IMR-90 (cell line): ENCODE results near the gene CCNYL1. TPM values are rescaled to one million over a fixed set of nuclear protein-coding genes. Genes with fewer than 3 reads are reported as not detected.

ENCODE experiments used
- ATAC-seq: fragments of 200-7000 bp; cut with Tn5 transposase; 2 replicates; pipeline ENCODE4 v1.9.1; 2020; ENCODE audit warnings: low read depth, mild to moderate bottlenecking, moderate library complexity
- BruUV-seq: library from RNA; stranded (reverse); fragments of 400-500 nt; replicated peaks from 2 replicates; lab custom pipeline; 2021; lab: Mats Ljungman, UMichigan
- CTCF ChIA-PET: fragments of 300-600 bp; formaldehyde crosslinking; extraction: SDS; loops from one replicate; lab custom pipeline; 2021; ENCODE audit warnings: antibody characterized with exemption; lab: Yijun Ruan, JAX
- POLR2A ChIA-PET: fragments of 300-600 bp; sonication (Branson Sonifier 250); formaldehyde crosslinking; loops from one replicate; lab custom pipeline; 2022; ENCODE audit warnings: antibody characterized with exemption; ENCODE audit not compliant: unreplicated experiment; lab: Charles Lee
- DNase-seq: peaks from one replicate; pipeline ENCODE4 v3.0.0; 2013
- H2AFZ ChIP-seq: replicated peaks from 2 replicates; pipeline ENCODE3; 2013; ENCODE audit warnings: low read length, mild to moderate bottlenecking; ENCODE audit not compliant: poor library complexity
- H2AK5ac ChIP-seq: 2 replicates; pipeline ENCODE4 v1.6.1; 2013; ENCODE audit warnings: low read depth, low read length, inconsistent platforms
- H2AK9ac ChIP-seq: replicated peaks from 2 replicates; pipeline ENCODE3; 2013; ENCODE audit warnings: mild to moderate bottlenecking, low read depth, low read length, moderate library complexity; ENCODE audit not compliant: poor library complexity
- H2BK120ac ChIP-seq: 2 replicates; pipeline ENCODE4 v1.6.1; 2013; ENCODE audit warnings: low read depth, low read length, inconsistent platforms
- H2BK15ac ChIP-seq: 3 replicates; pipeline ENCODE4 v1.6.1; 2013; ENCODE audit warnings: low read depth, low read length, inconsistent platforms
- H2BK20ac ChIP-seq: 2 replicates; pipeline ENCODE4 v1.6.1; 2013; ENCODE audit warnings: low read depth, mild to moderate bottlenecking, inconsistent platforms, low read length, moderate library complexity
- H2BK5ac ChIP-seq: 2 replicates; pipeline ENCODE4 v1.6.1; 2013; ENCODE audit warnings: mild to moderate bottlenecking, low read depth, low read length, inconsistent platforms; ENCODE audit not compliant: poor library complexity, severe bottlenecking
- H3K14ac ChIP-seq: replicated peaks from 2 replicates; pipeline ENCODE4 v1.6.1; 2013; ENCODE audit warnings: low read depth, low read length, inconsistent platforms
- H3K18ac ChIP-seq: 2 replicates; pipeline ENCODE4 v1.6.1; 2013; ENCODE audit warnings: low read depth, low read length, control low read depth
- H3K23ac ChIP-seq: 2 replicates; pipeline ENCODE4 v1.6.1; 2013; ENCODE audit warnings: low read depth, low read length, inconsistent platforms
- H3K27ac ChIP-seq: 2 replicates; pipeline ENCODE4 v1.5.1; 2013; ENCODE audit warnings: mild to moderate bottlenecking, control low read depth, low read length; ENCODE audit not compliant: insufficient read depth
- H3K27me3 ChIP-seq: 2 replicates; pipeline ENCODE4 v1.6.1; 2013; ENCODE audit warnings: low read length; ENCODE audit not compliant: control insufficient read depth, insufficient read depth
- H3K36me3 ChIP-seq: 2 replicates; pipeline ENCODE4 v1.6.1; 2013; ENCODE audit warnings: low read length, mixed read lengths; ENCODE audit not compliant: control insufficient read depth, insufficient read depth
- H3K4ac ChIP-seq: 2 replicates; pipeline ENCODE4 v1.6.1; 2013; ENCODE audit warnings: low read depth, low read length, inconsistent platforms
- H3K4me1 ChIP-seq: 2 replicates; pipeline ENCODE4 v1.6.1; 2013; ENCODE audit warnings: low read length, mixed read lengths; ENCODE audit not compliant: control insufficient read depth, insufficient read depth
- H3K4me2 ChIP-seq: 2 replicates; pipeline ENCODE4 v1.6.1; 2013; ENCODE audit warnings: low read depth, mild to moderate bottlenecking, control low read depth, low read length, moderate library complexity
- H3K4me3 ChIP-seq: 2 replicates; pipeline ENCODE4 v1.5.1; 2013; ENCODE audit warnings: low read depth, mild to moderate bottlenecking, control low read depth, low read length, moderate library complexity; ENCODE audit not compliant: insufficient read depth
- H3K56ac ChIP-seq: 2 replicates; pipeline ENCODE4 v1.6.1; 2013; ENCODE audit warnings: low read length, inconsistent platforms; ENCODE audit not compliant: insufficient read depth; ENCODE audit errors: extremely low read depth
- H3K79me1 ChIP-seq, 2 experiments: 2 replicates each; pipeline ENCODE4 v1.6.1; 2013; ENCODE audit warnings: low read length in 2 of 2, inconsistent platforms in 1 of 2, low read depth in 1 of 2
- H3K9ac ChIP-seq: 2 replicates; pipeline ENCODE4 v1.6.1; 2013; ENCODE audit warnings: low read depth, low read length, control low read depth
- H3K9me1 ChIP-seq: 2 replicates; pipeline ENCODE4 v1.6.1; 2013; ENCODE audit warnings: low read length, inconsistent platforms; ENCODE audit not compliant: insufficient read depth
- H3K9me3 ChIP-seq: 2 replicates; pipeline ENCODE4 v1.6.1; 2013; ENCODE audit warnings: low read length; ENCODE audit not compliant: control insufficient read depth, insufficient read depth
- H4K20me1 ChIP-seq: 2 replicates; pipeline ENCODE4 v1.6.1; 2013; ENCODE audit warnings: low read length, inconsistent platforms; ENCODE audit not compliant: insufficient read depth
- H4K5ac ChIP-seq: 2 replicates; pipeline ENCODE4 v1.6.1; 2013; ENCODE audit warnings: mild to moderate bottlenecking, low read depth, low read length, control low read depth
- H4K8ac ChIP-seq, 2 experiments: 2 replicates each; pipeline ENCODE4 v1.6.1; 2013; ENCODE audit warnings: low read depth in 2 of 2, low read length in 2 of 2, control low read depth in 1 of 2, inconsistent platforms in 1 of 2
- H4K91ac ChIP-seq: 2 replicates; pipeline ENCODE4 v1.6.1; 2013; ENCODE audit warnings: low read depth, low read length, inconsistent platforms; ENCODE audit not compliant: insufficient read depth
- CEBPB ChIP-seq: IDR thresholded peaks from 2 replicates; pipeline ENCODE4 v1.6.1; 2012; ENCODE audit warnings: low read depth, low read length, improper control_type of control experiment
- CHD1 ChIP-seq: IDR thresholded peaks from 2 replicates; pipeline ENCODE4 v1.6.1; 2012; ENCODE audit warnings: low read depth, low read length, improper control_type of control experiment
- CTCF ChIP-seq: conservative IDR thresholded peaks from 2 replicates; pipeline ENCODE4 v1.5.1; 2012; ENCODE audit warnings: mild to moderate bottlenecking, low read depth, low read length, improper control_type of control experiment
- ELK1 ChIP-seq: fragments of 150-350 bp; IDR thresholded peaks from 2 replicates; pipeline ENCODE4 v1.6.1; 2016; ENCODE audit warnings: low read depth, mild to moderate bottlenecking, low read length, moderate library complexity, borderline replicate concordance
- MAZ ChIP-seq: IDR thresholded peaks from 2 replicates; pipeline ENCODE4 v1.6.1; 2012; ENCODE audit warnings: low read depth, mild to moderate bottlenecking, low read length, improper control_type of control experiment, moderate library complexity, borderline replicate concordance
- POLR2A ChIP-seq: IDR thresholded peaks from 2 replicates; pipeline ENCODE4 v1.6.1; 2012; ENCODE audit warnings: mild to moderate bottlenecking, low read depth, low read length
- RAD21 ChIP-seq: IDR thresholded peaks from 2 replicates; pipeline ENCODE4 v1.6.1; 2012; ENCODE audit warnings: low read length, improper control_type of control experiment
- USF2 ChIP-seq: fragments of 150-350 bp; IDR thresholded peaks from 2 replicates; pipeline ENCODE4 v1.6.1; 2017; ENCODE audit warnings: mild to moderate bottlenecking, antibody characterized with exemption, low read length, low read depth
- WGBS, 2 experiments: methylation state at CpG; one replicate each; pipeline versions ENCODE4 v1.1.5 to v1.1.7; 2013; ENCODE audit warnings: missing lambda C conversion rate in 2 of 2; ENCODE audit not compliant: insufficient read length in 1 of 2; ENCODE audit errors: extremely low coverage in 2 of 2; 5-methylcytosine and 5-hydroxymethylcytosine counted together
- dilution Hi-C: fragments of 300-500 bp; cut with HindIII; formaldehyde crosslinking; loops from one replicate; pipeline ENCODE4 v1.14.3; 2018; ENCODE audit warnings: low sequenced_read_pairs; ENCODE audit not compliant: unreplicated experiment
- in situ Hi-C: fragments of 300-500 bp; cut with MboI; formaldehyde crosslinking; loops from 3 replicates; pipeline ENCODE4 v1.14.3; 2019; ENCODE audit warnings: low sequenced_read_pairs, inconsistent platforms, mixed read lengths
- intact Hi-C: fragments of 100-400 bp; cut with micrococcal nuclease; formaldehyde crosslinking; loops from 2 replicates; pipeline ENCODE4 v1.10.0; 2022
- polyA plus RNA-seq, 3 experiments: library from polyadenylated mRNA; depleted of rRNA; stranded (reverse); fragments of >200 nt; gene quantifications; 2 replicates each; pipeline ENCODE4 v1.2.3, GENCODE V29; 2012; ENCODE audit warnings: low replicate concordance in 1 of 3
- total RNA-seq: library from RNA; depleted of rRNA; stranded (reverse); fragments of >200 nt; gene quantifications from 2 replicates; pipeline ENCODE4 v1.2.3, GENCODE V29; 2012

Gene CCNYL1
- total and polyA plus RNA-seq, 2 of the 4 experiments (the other 2 are of a cell fraction) = 5.4 to 7.3 TPM

GRCh38 chr2:207731138-207731537 lies 19.7 kb downstream of the CCNYL1 start:
- Histone ChIP-seq H2BK120ac (no peak overlapping the region), H3K4me1 (peaks cover 4% of the 10 kb centered on the region), H3K4ac (no peak overlapping the region), H3K56ac (no peak overlapping the region), H3K9me3 (no peaks in the 10 kb centered on the region), H4K91ac (no peak overlapping the region), H2BK20ac (no peak overlapping the region), H3K18ac (no peak overlapping the region), H3K4me2 (no peak overlapping the region), H3K36me3 (peaks cover 6% of the 10 kb centered on the region; the same call in 1 of the 2 replicates), H3K4me3 (no peak overlapping the region), H3K79me1 (peaks cover 2 to 6% of the 10 kb centered on the region in 2 experiments; a peak in 1 of 4 replicates), H4K20me1 (no peaks in the 10 kb centered on the region; the same call in 1 of the 2 replicates), H3K23ac (no peak overlapping the region), H3K27me3 (no peaks in the 10 kb centered on the region), H2BK15ac (no peak overlapping the region), H4K8ac (no peak overlapping the region), H2AK5ac (no peak overlapping the region), H3K9me1 (no peaks in the 10 kb centered on the region), H3K27ac (no peak overlapping the region), H4K5ac (no peak overlapping the region), H2AFZ (no peak overlapping the region), H3K14ac (no peak overlapping the region), H2BK5ac (no peak overlapping the region), H3K9ac (no peak overlapping the region), H2AK9ac (no peak overlapping the region)
- no TSS peak for BruUV-seq
- no peak for TF ChIP-seq USF2
- TF ChIP-seq CTCF = no peak
- no peak for TF ChIP-seq CEBPB
- TF ChIP-seq MAZ = no peak
- TF ChIP-seq CHD1 = no peak
- no peak for TF ChIP-seq RAD21
- no peak for TF ChIP-seq ELK1
- no peak for TF ChIP-seq POLR2A
- no CpG with 5 or more reads among the region's 1 CpG for WGBS, 2 experiments
- ChIA-PET CTCF (no interaction called here), POLR2A (no interaction called here)
- in situ Hi-C loops = loop anchor here (10.0 to 25.0 kb wide), 3 partner anchors 531 to 944 kb away; partner anchors contain the start of genes IDH1 and PIKFYVE
- dilution Hi-C loops = no loop called here
- ATAC-seq (no peak), DNase-seq (no peak)
- intact Hi-C loops = loop anchor here (10.0 kb wide), 2 partner anchors 746 to 1036 kb away; no protein-coding TSS in a partner anchor
